SK-N-SH treated with all-trans-retinoic acid at 6 μM for 48 hours (cell line): ENCODE measurements around the gene GPR176.

Source experiments
- CSDC2 ChIP-seq: fragments of 250-450 bp; sonication (Bioruptor Pico); IDR thresholded peaks from 2 replicates; pipeline ENCODE4 v1.5.0; 2020; ENCODE audit warnings: mild to moderate bottlenecking, moderate library complexity
- PPARA ChIP-seq: fragments of 250-450 bp; sonication (Bioruptor Pico); IDR thresholded peaks from 2 replicates; pipeline ENCODE4 v1.5.0; 2020; ENCODE audit warnings: mild to moderate bottlenecking, borderline replicate concordance
- ZC3H10 ChIP-seq: fragments of 250-450 bp; sonication (Bioruptor Pico); IDR thresholded peaks from 2 replicates; pipeline ENCODE4 v1.5.1; 2021; ENCODE audit warnings: mild to moderate bottlenecking, moderate library complexity
- TF ChIP-seq, protein P1 (sequence below): fragments of 250-450 bp; sonication (Bioruptor Pico); IDR thresholded peaks from 2 replicates; pipeline ENCODE4 v1.8.0; 2020; ENCODE audit warnings: mild to moderate bottlenecking, moderate library complexity, borderline replicate concordance

DNA sequence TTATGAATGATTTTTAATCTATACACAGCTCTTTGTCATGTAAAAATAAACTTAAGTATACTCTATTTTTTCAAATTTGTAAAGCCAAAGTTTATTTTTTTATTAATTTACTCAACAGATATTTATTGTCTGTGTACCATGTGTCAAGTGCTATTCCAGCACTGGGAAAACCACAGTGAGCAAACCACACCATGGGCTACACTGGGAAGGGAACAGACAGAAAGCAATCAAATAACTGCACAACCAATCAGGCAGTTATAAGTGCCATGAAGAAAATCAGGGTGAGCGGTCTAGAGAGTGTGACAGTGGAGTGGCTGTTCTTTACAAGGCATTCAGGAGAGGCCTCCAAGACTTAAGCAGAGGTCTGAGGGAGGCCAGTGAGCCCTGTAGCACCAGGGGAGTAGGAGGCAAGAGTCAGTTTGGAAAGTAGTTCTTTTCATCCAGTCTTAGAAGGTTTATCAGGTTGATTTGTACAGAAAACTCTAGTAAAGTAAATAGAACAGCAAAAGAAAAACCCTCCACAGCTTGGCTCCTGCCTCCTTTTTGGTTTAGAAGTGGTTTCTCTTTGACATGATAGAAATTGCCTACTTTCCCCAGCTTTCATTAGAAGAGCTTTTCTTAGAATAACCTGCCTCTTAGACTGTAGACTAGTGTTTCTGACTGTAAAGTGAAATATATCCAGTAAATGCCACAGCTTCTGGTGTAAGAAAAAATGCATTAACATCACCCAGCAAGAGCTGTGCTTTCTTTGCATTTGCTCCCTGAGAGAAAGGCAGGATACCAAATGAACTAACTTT is 27.5 kb upstream of the GPR176 start:
- no peak for TF ChIP-seq PPARA (CRISPR knock-in tag)
- TF ChIP-seq CSDC2, result no peak
- TF ChIP-seq ZC3H10 (CRISPR knock-in tag), result no peak
- TF ChIP-seq, protein P1, sequence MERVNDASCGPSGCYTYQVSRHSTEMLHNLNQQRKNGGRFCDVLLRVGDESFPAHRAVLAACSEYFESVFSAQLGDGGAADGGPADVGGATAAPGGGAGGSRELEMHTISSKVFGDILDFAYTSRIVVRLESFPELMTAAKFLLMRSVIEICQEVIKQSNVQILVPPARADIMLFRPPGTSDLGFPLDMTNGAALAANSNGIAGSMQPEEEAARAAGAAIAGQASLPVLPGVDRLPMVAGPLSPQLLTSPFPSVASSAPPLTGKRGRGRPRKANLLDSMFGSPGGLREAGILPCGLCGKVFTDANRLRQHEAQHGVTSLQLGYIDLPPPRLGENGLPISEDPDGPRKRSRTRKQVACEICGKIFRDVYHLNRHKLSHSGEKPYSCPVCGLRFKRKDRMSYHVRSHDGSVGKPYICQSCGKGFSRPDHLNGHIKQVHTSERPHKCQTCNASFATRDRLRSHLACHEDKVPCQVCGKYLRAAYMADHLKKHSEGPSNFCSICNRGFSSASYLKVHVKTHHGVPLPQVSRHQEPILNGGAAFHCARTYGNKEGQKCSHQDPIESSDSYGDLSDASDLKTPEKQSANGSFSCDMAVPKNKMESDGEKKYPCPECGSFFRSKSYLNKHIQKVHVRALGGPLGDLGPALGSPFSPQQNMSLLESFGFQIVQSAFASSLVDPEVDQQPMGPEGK (CRISPR knock-in tag), result no peak
